ENCODE data around the gene OR51B2.
"Not testable (repeated sequence)": the region's sequence is repeated elsewhere in the genome, so short reads cannot be mapped to it uniquely, and the experiment has no call there.

Gene OR51B2

DNA sequence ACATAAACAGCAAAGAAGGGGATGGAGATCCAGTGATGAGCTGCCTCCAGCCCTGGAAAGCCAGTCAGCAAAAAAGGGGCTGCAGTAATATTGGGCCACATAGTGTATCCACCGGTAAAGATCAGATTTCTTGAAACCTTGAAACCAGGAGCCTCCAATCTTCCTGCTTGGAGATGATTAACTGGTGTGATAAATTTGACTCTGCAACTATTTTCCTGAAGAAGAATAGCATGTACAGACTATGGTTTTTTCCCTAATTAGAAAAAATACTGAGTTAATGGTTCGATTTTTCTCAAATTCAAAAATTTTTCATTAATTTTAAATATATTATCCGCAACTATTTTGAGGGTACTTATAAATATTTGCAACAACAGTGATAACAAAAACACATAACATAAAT lies at the start of gene OR51B2:
Gene OR51B2 (minus strand): TSS at position 101 of the 400 bp plus-strand sequence. CDS start 0 bp downstream, at position 101.
- DNase-seq (ENCODE audit: low spot score) = no peak

DNA sequence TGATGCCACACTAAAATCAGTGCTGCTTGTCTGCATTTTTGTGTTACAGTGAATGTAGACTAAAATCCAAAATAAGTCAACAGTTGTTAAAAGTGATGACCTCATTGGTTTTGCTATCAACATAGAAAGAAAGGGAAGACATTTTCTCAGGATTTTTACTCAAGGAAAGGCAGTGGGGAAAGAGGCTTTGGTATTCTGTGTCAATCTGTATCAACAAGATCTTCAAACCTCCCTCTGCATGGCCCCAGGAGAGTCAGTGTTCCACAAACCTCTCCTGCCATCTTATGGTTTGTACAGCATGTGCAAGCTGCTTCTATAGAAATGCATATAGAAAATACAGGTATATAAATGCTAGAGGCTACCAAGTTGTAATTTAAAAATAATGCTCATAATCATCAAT lies 45.7 kb upstream of the OR51B2 start:
- peak; percentile 55 for DNase-seq (ENCODE audit: low spot score)

DNA sequence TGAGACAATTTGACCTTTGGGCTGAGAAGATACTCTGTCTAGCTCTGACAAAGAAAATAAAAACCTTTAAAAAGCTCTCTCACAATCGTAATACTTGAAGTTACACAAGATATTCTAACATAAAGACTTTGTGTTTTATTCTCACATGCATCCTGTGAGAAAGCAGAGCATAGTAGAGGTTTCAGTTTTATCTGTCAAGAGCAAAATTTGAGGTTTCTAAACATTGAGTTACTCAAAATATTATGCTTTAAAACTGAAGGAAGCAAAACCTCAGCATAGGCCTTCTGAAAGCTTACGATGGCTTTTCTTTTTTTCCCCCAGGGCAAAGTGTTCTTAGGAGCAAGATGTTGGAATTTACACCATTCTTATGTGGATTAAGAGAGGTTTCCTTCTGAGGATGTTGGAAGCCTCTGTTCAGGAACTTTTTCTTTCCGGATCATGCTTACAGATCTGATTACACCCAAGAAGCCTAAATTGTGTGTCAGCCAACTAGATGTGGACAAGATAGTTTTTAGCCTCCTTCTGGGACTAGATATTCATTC lies 44.5 kb upstream of the OR51B2 start:
- DNase-seq (ENCODE audit: low spot score) = no peak

DNA sequence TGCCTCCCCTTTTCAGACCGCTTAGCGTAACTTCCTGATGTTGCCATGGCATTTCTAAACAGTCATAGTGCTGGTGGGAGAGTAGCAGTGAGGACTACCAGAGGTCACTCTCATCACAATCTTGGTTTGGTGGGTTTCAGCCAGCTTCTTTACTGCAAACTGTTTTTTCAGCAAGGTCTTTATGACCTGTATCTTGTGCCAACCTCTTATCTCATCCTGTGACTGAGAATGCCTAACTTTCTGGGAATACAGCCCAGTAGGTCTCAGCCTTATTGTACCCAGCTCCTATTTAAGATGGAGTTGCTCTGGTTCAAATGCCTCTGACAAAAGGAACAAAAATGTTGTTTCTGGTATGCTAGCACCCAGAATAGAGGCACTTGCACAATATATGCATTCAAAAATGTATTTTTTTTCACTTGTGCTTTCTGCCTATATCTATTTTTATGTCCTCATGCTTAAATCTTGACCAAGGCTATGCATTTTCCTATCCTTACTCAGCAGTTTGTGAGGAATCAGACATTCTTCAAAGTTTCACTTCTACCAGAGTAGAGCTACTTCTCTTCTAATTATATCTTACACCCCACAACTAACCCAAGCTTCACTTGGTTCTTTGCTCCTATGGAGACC lies 43.5 kb upstream of the OR51B2 start:
- no peak for DNase-seq (ENCODE audit: low spot score)

GRCh38 chr11:5366856-5367255 lies 42.8 kb upstream of the OR51B2 start:
- no peak for DNase-seq (ENCODE audit: low spot score)

- not testable (repeated sequence) for DNase-seq (ENCODE audit: low spot score)
Measured at GRCh38 chr11:5366365-5366764, 42.3 kb upstream of the OR51B2 start.

- DNase-seq (ENCODE audit: low spot score) = peak; percentile 72
Measured at GRCh38 chr11:5364214-5364613, 40.1 kb upstream of the OR51B2 start.

- no peak for DNase-seq (ENCODE audit: low spot score)
Measured at GRCh38 chr11:5363679-5364078, 39.6 kb upstream of the OR51B2 start.

DNA sequence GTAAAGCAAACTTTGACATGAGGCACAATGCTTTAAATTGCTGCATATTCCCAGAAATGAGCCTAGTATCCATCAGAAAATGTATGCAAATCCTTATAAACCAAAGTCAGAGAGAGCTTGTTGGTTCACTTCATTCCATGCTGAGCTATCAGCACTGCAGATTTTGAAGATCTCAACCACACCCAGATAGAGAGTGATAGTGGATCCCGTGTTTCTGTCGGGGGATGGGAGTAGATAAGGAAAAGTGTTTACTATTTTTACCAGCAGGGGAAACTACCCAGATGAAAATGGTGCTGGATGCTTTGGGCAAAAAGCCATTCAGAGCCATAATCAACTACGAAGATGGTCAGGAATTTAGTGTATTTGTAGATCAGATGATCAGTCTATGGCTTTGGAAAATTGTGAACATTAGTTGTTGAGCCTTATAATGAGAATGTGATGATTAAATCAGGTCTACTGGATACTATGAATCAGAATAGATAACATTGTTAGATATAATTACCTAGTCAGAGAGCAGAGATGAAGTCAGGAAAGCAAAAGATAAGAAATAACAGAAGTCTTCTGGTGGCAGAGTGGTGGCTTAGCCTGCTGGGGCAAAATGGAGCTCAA lies 38.0 kb upstream of the OR51B2 start:
- no peak for DNase-seq (ENCODE audit: low spot score)

GRCh38 chr11:5356031-5356430 lies 31.9 kb upstream of the OR51B2 start:
- not testable (repeated sequence) for DNase-seq (ENCODE audit: low spot score)

- no peak for DNase-seq (ENCODE audit: low spot score)
Measured at GRCh38 chr11:5351208-5351607, 27.1 kb upstream of the OR51B2 start, which contains the start of gene OR51B6. Gene OR51B6 (plus strand): TSS chr11:5351508. CDS start chr11:5351508, 0 bp downstream.

GRCh38 chr11:5349550-5349949 lies 25.5 kb upstream of the OR51B2 start:
- no peak for DNase-seq (ENCODE audit: low spot score)

- no peak for DNase-seq (ENCODE audit: low spot score)
Measured at GRCh38 chr11:5348551-5349194, 24.6 kb upstream of the OR51B2 start.

DNA sequence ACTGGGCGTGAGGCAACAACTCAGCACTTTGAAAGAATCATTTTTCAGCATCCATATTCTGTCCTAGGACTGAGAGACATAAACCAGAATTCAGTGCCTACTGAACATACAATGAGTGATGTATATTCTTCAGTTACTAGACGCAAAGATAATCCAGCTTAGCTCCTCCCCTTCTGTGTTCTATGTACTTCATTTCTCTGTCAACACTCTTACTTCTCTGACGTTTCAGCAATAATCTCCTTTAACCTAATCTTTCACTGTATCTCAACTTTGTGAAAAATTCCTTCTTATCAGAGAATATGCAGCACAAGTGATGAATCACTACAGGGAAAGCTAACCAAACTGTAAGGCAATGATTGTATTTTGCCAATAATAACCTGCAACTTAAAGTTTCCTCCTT lies 21.7 kb upstream of the OR51B2 start:
- DNase-seq (ENCODE audit: low spot score) = no peak

DNA sequence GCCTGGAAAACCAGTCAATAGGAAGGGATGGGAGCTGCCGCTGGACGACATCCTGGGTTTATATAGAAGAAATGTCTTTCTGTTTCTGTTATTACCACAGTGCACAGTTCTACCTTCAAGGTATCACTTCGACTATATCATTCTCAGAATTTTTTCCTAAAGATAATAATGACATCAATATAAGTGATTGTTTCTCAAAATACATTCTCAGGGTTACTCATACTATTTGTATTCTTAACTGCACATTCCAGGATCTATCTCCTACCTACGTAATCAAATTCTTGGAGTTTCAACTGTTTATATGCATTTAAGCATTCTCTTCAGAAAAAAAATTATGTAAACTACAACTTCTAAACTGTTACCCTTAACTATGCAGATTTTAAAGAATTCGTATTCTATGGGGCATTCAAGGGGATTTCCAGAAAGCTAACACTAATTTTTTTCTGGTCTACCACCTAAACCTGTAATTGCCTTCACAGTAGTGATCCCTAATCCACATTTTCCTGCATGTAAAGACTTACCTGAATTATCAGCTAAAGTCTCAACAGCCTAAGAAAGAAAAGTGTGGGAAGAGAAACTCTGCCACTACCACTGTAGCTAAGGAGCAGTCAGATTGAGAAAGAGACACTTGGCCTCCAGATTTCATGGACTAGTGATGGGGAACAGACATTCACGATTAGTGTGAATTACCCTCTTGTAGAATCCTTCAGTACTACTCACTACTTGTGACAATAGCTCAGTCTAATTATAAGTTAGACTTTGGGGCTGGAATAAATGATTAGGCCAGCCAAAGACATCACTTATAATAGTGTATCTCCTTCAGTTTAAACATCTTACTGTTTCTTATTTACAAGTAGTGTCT lies 19.6 kb upstream of the OR51B2 start, which contains the start of gene OR51B5:
Gene OR51B5 (minus strand): TSS at position 51 of the 862 bp plus-strand sequence. CDS start 0 bp downstream, at position 51.
- DNase-seq (ENCODE audit: low spot score) = no peak

GRCh38 chr11:5339771-5340322 lies 15.8 kb upstream of the OR51B2 start:
- no peak for DNase-seq (ENCODE audit: low spot score)

DNA sequence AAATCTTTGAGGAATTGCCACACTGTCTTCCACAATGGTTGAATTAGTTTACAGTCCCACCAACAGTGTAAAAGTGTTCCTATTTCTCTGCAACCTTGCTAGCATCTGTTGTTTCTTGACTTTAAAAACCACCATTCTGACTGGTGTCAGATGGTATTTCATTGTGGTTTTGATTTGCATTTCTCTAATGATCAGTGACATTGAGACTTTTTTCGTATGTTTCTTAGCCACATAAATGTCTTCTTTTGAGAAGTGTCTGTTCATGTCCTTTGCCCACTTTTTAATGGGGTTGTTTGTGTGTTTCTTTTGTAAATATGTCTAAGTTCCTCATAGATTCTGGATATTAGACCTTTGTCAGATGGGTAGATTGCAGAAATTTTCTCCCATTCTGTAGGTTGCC lies 13.2 kb upstream of the OR51B2 start:
- DNase-seq (ENCODE audit: low spot score) = not testable (repeated sequence)

- no peak for DNase-seq (ENCODE audit: low spot score)
Measured at GRCh38 chr11:5336331-5336730, 12.2 kb upstream of the OR51B2 start.

DNA sequence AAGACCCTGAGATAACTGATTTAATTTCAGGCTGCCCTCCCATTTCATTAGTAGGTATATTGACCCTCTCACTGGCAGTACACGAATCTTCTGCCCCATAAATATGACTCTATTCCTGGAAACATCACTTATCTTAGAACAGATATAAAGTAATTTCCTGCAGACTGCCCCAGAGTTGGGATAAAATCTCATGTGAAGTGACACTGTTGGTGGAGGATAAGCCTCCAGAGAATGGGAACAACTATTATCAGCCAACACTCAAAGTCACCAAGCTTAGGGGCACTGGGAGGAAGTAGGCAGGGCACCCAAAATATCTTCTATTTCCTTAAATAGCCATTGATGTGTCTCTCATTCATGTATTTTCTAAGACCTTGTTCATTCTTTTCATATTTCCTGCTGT lies 11.1 kb upstream of the OR51B2 start:
- no peak for DNase-seq (ENCODE audit: low spot score)

- no peak for DNase-seq (ENCODE audit: low spot score)
Measured at GRCh38 chr11:5317292-5317691, 6.8 kb downstream of the OR51B2 start.

GRCh38 chr11:5313326-5314023 lies 10.6 kb downstream of the OR51B2 start:
- not testable (repeated sequence) for DNase-seq (ENCODE audit: low spot score)
